SK-N-SH (cell line): ENCODE data around the gene PRAMEF17. TPM values are rescaled to one million over a fixed set of nuclear protein-coding genes. Genes with fewer than 3 reads are reported as not detected.
"Not testable (repeated sequence)": the region's sequence is repeated elsewhere in the genome, so short reads cannot be mapped to it uniquely, and the experiment has no call there.

ENCODE experiments used
- CTCF ChIA-PET: fragments of 300-600, 350-600 bp; formaldehyde crosslinking; extraction: SDS; loops from one replicate; lab custom pipeline; 2021; lab: Yijun Ruan, JAX
- POLR2A ChIA-PET: fragments of 350-600 bp; sonication (Branson Sonifier 250); formaldehyde crosslinking; extraction: SDS; loops from one replicate; lab custom pipeline; 2020; ENCODE audit warnings: antibody characterized with exemption, inconsistent platforms; lab: Yijun Ruan, JAX
- DNase-seq: peaks from one replicate; pipeline ENCODE4 v3.0.0; 2012
- H2AFZ ChIP-seq: fragments of 200-600 bp; sonication (generic); 2 replicates; pipeline ENCODE4 v1.8.1; 2016; ENCODE audit warnings: antibody characterized with exemption, mild to moderate bottlenecking, low read depth
- H3F3A ChIP-seq: fragments of 200-600 bp; sonication (generic); replicated peaks from 2 replicates; pipeline ENCODE3; 2016; ENCODE audit warnings: antibody characterized with exemption, mild to moderate bottlenecking; ENCODE audit not compliant: insufficient read depth
- H3K27ac ChIP-seq, 2 experiments: fragments of 200-500 bp in 1 of 2; fragments of 200-600 bp in 1 of 2; sonication (Bioruptor generic) in 1 of 2; sonication (generic), shearing (Covaris generic) in 1 of 2; 2 replicates each; pipeline versions ENCODE4 v1.5.1 to v1.6.1; 2014 to 2016; ENCODE audit warnings: low read depth in 2 of 2, inconsistent platforms in 1 of 2, low read length in 1 of 2, mild to moderate bottlenecking in 1 of 2, mixed read lengths in 1 of 2
- H3K27me3 ChIP-seq: fragments of 200-600 bp; sonication (generic), shearing (Covaris generic); 2 replicates; pipeline ENCODE4 v1.6.1; 2016; ENCODE audit warnings: mixed run types; ENCODE audit not compliant: insufficient read depth
- H3K36me3 ChIP-seq, 2 experiments: fragments of 200-500 bp in 1 of 2; fragments of 200-600 bp in 1 of 2; sonication (Bioruptor generic) in 1 of 2; sonication (generic) in 1 of 2; replicated peaks in 1 of 2; 2 replicates each; pipeline versions ENCODE3 to v1.5.1; 2014 to 2016; ENCODE audit warnings: low read length in 1 of 2, mild to moderate bottlenecking in 1 of 2; ENCODE audit not compliant: insufficient read depth in 2 of 2, control insufficient read depth in 1 of 2
- H3K4me1 ChIP-seq, 2 experiments: fragments of 200-500 bp in 1 of 2; fragments of 200-600 bp in 1 of 2; sonication (Bioruptor generic) in 1 of 2; sonication (generic), shearing (Covaris generic) in 1 of 2; 2 replicates each; pipeline versions ENCODE4 v1.5.1 to v1.6.1; 2014 to 2016; ENCODE audit warnings: low read depth in 1 of 2, low read length in 1 of 2, mixed run types in 1 of 2; ENCODE audit not compliant: insufficient read depth in 2 of 2, control insufficient read depth in 1 of 2
- H3K4me2 ChIP-seq: fragments of 200-600 bp; sonication (generic), shearing (Covaris generic); 2 replicates; pipeline ENCODE4 v1.6.1; 2017; ENCODE audit warnings: mixed run types
- H3K4me3 ChIP-seq, 2 experiments: fragments of 200-500 bp in 1 of 2; fragments of 200-600 bp in 1 of 2; sonication (Bioruptor generic) in 1 of 2; sonication (generic), shearing (Covaris generic) in 1 of 2; 2 replicates each; pipeline versions ENCODE4 v1.5.1 to v1.8.1; 2014 to 2016; ENCODE audit warnings: low read depth in 2 of 2, inconsistent platforms in 1 of 2, low read length in 1 of 2, mild to moderate bottlenecking in 1 of 2, mixed read lengths in 1 of 2, moderate library complexity in 1 of 2
- H3K79me2 ChIP-seq: fragments of 200-600 bp; sonication (generic); 2 replicates; pipeline ENCODE4 v1.8.1; 2017; ENCODE audit warnings: mild to moderate bottlenecking; ENCODE audit not compliant: insufficient read depth
- H3K9ac ChIP-seq: fragments of 200-600 bp; sonication (generic); 2 replicates; pipeline ENCODE4 v1.6.1; 2017; ENCODE audit warnings: mixed run types
- H3K9me2 ChIP-seq: fragments of 200-600 bp; sonication (generic); 2 replicates; pipeline ENCODE4 v1.6.1; 2017; ENCODE audit warnings: mixed run types
- H3K9me3 ChIP-seq: fragments of 200-600 bp; sonication (generic); 2 replicates; pipeline ENCODE4 v1.6.1; 2017; ENCODE audit warnings: mixed run types, mild to moderate bottlenecking, moderate library complexity
- H4K20me1 ChIP-seq: fragments of 200-600 bp; sonication (generic); 2 replicates; pipeline ENCODE4 v1.6.1; 2017; ENCODE audit warnings: mild to moderate bottlenecking, mixed run types; ENCODE audit not compliant: insufficient read depth
- WGBS: methylation state at CpG from one replicate; pipeline ENCODE4 v1.1.6; 2017; ENCODE audit warnings: low lambda C conversion rate; 5-methylcytosine and 5-hydroxymethylcytosine counted together
- polyA plus RNA-seq, 3 experiments: library from polyadenylated mRNA; depleted of rRNA; stranded (reverse); fragments of >200 nt; gene quantifications; 2 replicates each; pipeline ENCODE4 v1.2.3, GENCODE V29; 2012
- TF ChIP-seq, protein P1 (sequence below): fragments of 200-600 bp; sonication (generic); IDR thresholded peaks from 2 replicates; pipeline ENCODE4 v1.6.1; 2017; ENCODE audit warnings: antibody characterized with exemption, mild to moderate bottlenecking, moderate library complexity

Gene PRAMEF17
- polyA plus RNA-seq, 1 of the 3 experiments (the other 2 are of a cell fraction) = not detected

DNA sequence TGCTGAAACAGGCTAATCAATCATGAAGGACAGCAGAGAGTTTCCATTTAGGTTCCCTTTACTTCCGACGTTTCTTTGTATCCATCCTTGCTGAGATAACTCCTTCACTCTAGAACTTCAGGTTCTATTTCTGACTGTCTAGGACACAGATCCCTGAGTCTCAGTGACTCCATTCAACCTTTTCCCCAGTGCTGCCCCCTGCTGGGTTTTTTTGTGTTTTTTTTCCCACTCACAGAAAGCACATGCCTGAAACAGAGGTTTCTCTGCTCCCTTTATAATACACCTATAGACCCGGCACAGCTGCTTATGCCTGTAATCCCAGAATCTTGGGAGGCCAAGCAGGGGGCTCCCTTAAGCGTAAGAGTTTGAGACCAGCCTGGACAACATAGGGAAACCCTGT is 20.9 kb upstream of the PRAMEF17 start:
- H2AFZ ChIP-seq, H3K4me3 ChIP-seq, H3K9ac ChIP-seq, CTCF ChIA-PET, H3F3A ChIP-seq, H3K79me2 ChIP-seq, H3K36me3 ChIP-seq, H3K4me1 ChIP-seq, H3K9me2 ChIP-seq, H3K27ac ChIP-seq, POLR2A ChIA-PET, H4K20me1 ChIP-seq, H3K4me2 ChIP-seq, H3K27me3 ChIP-seq, H3K9me3 ChIP-seq: not testable (repeated sequence)
- TF ChIP-seq, protein P1, sequence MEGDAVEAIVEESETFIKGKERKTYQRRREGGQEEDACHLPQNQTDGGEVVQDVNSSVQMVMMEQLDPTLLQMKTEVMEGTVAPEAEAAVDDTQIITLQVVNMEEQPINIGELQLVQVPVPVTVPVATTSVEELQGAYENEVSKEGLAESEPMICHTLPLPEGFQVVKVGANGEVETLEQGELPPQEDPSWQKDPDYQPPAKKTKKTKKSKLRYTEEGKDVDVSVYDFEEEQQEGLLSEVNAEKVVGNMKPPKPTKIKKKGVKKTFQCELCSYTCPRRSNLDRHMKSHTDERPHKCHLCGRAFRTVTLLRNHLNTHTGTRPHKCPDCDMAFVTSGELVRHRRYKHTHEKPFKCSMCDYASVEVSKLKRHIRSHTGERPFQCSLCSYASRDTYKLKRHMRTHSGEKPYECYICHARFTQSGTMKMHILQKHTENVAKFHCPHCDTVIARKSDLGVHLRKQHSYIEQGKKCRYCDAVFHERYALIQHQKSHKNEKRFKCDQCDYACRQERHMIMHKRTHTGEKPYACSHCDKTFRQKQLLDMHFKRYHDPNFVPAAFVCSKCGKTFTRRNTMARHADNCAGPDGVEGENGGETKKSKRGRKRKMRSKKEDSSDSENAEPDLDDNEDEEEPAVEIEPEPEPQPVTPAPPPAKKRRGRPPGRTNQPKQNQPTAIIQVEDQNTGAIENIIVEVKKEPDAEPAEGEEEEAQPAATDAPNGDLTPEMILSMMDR = peak; percentile 40
- DNase-seq = peak; percentile 2
- 30% methylated on average over 4 of the region's 4 CpGs for WGBS

DNA sequence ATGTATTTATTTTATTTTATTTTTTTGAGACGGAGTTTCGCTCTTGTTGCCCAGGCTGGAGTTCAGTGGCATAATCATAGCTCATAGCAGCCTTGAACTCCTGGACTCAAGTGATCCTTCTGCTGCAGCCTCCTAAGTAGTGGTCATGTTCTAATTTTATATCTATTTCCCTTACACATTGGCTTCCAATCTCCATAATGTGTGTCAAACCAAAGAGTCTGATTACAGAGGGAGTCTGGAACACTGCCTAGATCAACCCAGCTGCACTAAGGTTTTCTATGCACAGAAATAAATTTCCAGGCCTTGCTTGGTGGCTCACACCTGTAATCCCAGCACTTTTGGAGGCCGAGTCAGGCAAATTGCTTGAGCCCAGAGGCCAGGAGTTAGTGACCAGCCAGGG is 10.4 kb upstream of the PRAMEF17 start:
- POLR2A ChIA-PET, H3K4me2 ChIP-seq, H3K9me3 ChIP-seq, H3K9ac ChIP-seq, DNase-seq, H2AFZ ChIP-seq, H3F3A ChIP-seq, H3K4me3 ChIP-seq, H3K36me3 ChIP-seq, H3K9me2 ChIP-seq, H3K79me2 ChIP-seq, H4K20me1 ChIP-seq, H3K27me3 ChIP-seq, H3K27ac ChIP-seq, H3K4me1 ChIP-seq: not testable (repeated sequence)
- 26% methylated on average over 2 of the region's 3 CpGs for WGBS
- CTCF ChIA-PET = interaction anchor here (0.6 kb wide), 1 partner anchor 9 kb away, joined by 6 read pairs; no protein-coding TSS in a partner anchor

DNA sequence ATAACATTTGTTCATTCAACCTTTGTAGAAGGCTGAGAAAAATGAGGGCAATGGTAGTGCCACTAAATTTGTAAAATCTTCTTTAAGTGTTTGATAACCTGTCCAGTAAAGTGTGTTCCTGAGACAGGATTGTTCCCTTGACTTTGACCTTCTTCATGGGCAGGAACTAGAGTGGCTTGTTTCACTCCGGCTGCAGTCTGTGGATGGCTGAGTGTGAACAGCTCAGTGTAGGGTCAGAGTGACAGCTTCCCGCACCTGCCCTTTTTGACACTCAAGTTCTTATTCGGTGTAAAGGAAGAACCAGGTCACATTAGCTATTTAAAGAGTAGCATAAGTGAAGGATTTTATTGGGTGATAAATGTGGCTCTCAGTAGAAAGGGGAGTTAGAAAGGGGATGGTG is 9.1 kb upstream of the PRAMEF17 start:
- H3K27ac ChIP-seq, DNase-seq, H3F3A ChIP-seq, H3K9me3 ChIP-seq, H3K4me3 ChIP-seq, H3K9me2 ChIP-seq, POLR2A ChIA-PET, H3K4me2 ChIP-seq, H3K4me1 ChIP-seq, H2AFZ ChIP-seq, H4K20me1 ChIP-seq, H3K9ac ChIP-seq, H3K27me3 ChIP-seq, H3K79me2 ChIP-seq, H3K36me3 ChIP-seq, CTCF ChIA-PET: not testable (repeated sequence)
- 8% methylated on average over 3 of the region's 3 CpGs for WGBS

DNA sequence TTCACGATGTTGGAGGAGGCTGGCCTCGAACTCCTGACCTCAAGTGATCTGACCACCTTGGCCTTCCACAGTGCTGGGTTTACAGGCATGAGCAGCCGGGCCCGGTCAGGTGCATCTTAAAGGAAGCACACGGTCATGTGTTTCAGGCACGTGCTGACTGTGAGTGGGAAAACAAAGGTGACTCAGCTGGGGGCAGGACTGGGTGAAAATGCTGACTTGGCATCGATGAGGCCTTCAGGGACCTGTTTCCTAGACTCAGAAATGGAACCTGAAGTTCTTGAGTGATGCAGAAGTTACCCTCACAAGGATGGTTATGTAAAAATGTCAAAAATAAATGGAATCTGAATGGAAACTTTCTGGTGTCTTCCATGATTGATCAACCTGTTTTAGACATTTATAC is 3.6 kb downstream of the PRAMEF17 start:
- POLR2A ChIA-PET, H4K20me1 ChIP-seq, H3K27ac ChIP-seq, H3K9me3 ChIP-seq, H3K4me1 ChIP-seq, H3K9ac ChIP-seq, H3K4me3 ChIP-seq, H3F3A ChIP-seq, H3K27me3 ChIP-seq, CTCF ChIA-PET, H2AFZ ChIP-seq, H3K79me2 ChIP-seq, H3K4me2 ChIP-seq, H3K36me3 ChIP-seq, DNase-seq, H3K9me2 ChIP-seq: not testable (repeated sequence)
- WGBS = 2% methylated on average over 5 of the region's 7 CpGs

DNA sequence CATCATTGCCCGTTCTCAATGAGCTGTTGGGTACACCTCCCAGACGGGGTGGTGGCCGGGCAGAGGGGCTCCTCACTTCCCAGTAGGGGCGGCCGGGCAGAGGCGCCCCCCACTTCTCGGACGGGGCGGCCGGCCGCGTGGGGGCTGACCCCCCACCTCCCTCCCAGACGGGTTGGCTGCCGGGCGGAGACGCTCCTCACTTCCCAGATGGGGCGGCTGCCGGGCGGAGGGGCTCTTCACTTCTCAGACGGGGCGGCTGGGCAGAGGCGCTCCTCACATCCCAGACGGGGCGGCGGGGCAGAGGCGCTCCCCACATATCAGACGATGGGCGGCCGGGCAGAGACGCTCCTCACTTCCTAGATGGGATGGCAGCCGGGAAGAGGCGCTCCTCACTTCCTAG is 5.3 kb downstream of the PRAMEF17 start:
- H2AFZ ChIP-seq, H3K4me2 ChIP-seq, H3K4me1 ChIP-seq, H3K9me3 ChIP-seq, H3K9me2 ChIP-seq, CTCF ChIA-PET, H3K79me2 ChIP-seq, POLR2A ChIA-PET, DNase-seq, H3K27ac ChIP-seq, H3K36me3 ChIP-seq, H3K9ac ChIP-seq, H3K4me3 ChIP-seq, H4K20me1 ChIP-seq, H3F3A ChIP-seq, H3K27me3 ChIP-seq: not testable (repeated sequence)
- 14% methylated on average over 20 of the region's 32 CpGs for WGBS

DNA sequence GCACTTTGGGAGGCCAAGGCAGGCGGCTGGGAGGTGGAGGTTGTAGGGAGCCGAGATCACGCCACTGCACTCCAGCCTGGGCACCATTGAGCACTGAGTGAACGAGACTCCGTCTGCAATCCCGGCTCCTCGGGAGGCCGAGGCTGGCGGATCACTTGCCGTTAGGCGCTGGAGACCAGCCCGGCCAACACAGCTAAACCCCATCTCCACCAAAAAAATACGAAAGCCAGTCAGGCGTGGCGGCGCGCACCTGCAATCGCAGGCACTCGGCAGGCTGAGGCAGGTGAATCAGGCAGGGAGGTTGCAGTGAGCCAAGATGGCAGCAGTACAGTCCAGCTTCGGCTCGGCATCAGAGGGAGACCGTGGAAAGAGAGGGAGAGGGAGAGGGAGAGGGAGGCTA is 5.9 kb downstream of the PRAMEF17 start:
- H3K36me3 ChIP-seq, POLR2A ChIA-PET, H3K27me3 ChIP-seq, H4K20me1 ChIP-seq, DNase-seq, H3F3A ChIP-seq, H3K4me3 ChIP-seq, H3K9ac ChIP-seq, H3K4me1 ChIP-seq, H3K4me2 ChIP-seq, H3K9me3 ChIP-seq, CTCF ChIA-PET, H3K27ac ChIP-seq, H2AFZ ChIP-seq, H3K9me2 ChIP-seq, H3K79me2 ChIP-seq: not testable (repeated sequence)
- WGBS = 48% methylated on average over 7 of the region's 22 CpGs
